HepG2 (cell line): ENCODE data around the gene APOA1. TPM values are rescaled to one million over a fixed set of nuclear protein-coding genes. Genes with fewer than 3 reads are reported as not detected.

ENCODE experiments used
- CAMTA2 ChIP-seq: sonication (generic); formaldehyde crosslinking; IDR thresholded peaks from 2 replicates; pipeline ENCODE4 v1.4.0; 2020; ENCODE audit warnings: mild to moderate bottlenecking, missing genetic modification reagents, borderline replicate concordance
- CEBPG ChIP-seq: IDR thresholded peaks from 2 replicates; pipeline ENCODE4 v1.6.1; 2016
- CREB1 ChIP-seq, 2 experiments: fragments of 450-650 bp in 1 of 2; IDR thresholded peaks; 2 replicates each; pipeline ENCODE4 v1.6.1; 2016 to 2017; ENCODE audit warnings: control low read depth in 1 of 2, mild to moderate bottlenecking in 1 of 2, missing compliant biosample characterization in 1 of 2, missing genetic modification characterization in 1 of 2
- CREBL2 ChIP-seq: sonication (generic); formaldehyde crosslinking; IDR thresholded peaks from 2 replicates; pipeline ENCODE4 v1.8.1; 2023; ENCODE audit warnings: missing genetic modification reagents, mild to moderate bottlenecking, borderline replicate concordance
- FOXK2 ChIP-seq: fragments of 450-650 bp; IDR thresholded peaks from 2 replicates; pipeline ENCODE4 v1.6.1; 2016
- FOXO1 ChIP-seq: sonication (generic); formaldehyde crosslinking; IDR thresholded peaks from 2 replicates; pipeline ENCODE4 v1.4.0; 2020; ENCODE audit warnings: missing genetic modification reagents
- GATA4 ChIP-seq: sonication (generic); IDR thresholded peaks from 2 replicates; pipeline ENCODE4 v1.6.1; 2016; ENCODE audit warnings: antibody characterized with exemption, low read depth, borderline replicate concordance
- GTF3A ChIP-seq: sonication (generic); formaldehyde crosslinking; conservative IDR thresholded peaks from 2 replicates; pipeline ENCODE4 v1.4.0; 2020; ENCODE audit warnings: mild to moderate bottlenecking, missing genetic modification reagents
- KDM4B ChIP-seq: sonication (generic); formaldehyde crosslinking; IDR thresholded peaks from 2 replicates; pipeline ENCODE4 v1.4.0; 2020; ENCODE audit warnings: missing genetic modification reagents
- KLF13 ChIP-seq: sonication (generic); formaldehyde crosslinking; IDR thresholded peaks from 2 replicates; pipeline ENCODE4 v1.4.0; 2020; ENCODE audit warnings: mild to moderate bottlenecking, missing genetic modification reagents
- KLF9 ChIP-seq: IDR thresholded peaks from 2 replicates; pipeline ENCODE4 v1.6.1; 2016; ENCODE audit warnings: low read depth
- KMT2A ChIP-seq: sonication (generic); formaldehyde crosslinking; IDR thresholded peaks from 2 replicates; pipeline ENCODE4 v1.4.0; 2020; ENCODE audit warnings: missing genetic modification reagents
- KMT2B ChIP-seq: IDR thresholded peaks from 2 replicates; pipeline ENCODE4 v1.6.1; 2016; ENCODE audit warnings: missing genetic modification reagents, missing compliant biosample characterization
- MBD4 ChIP-seq: IDR thresholded peaks from 2 replicates; pipeline ENCODE4 v1.6.1; 2012; ENCODE audit warnings: low read length, inconsistent platforms, borderline replicate concordance
- MED8 ChIP-seq: sonication (generic); formaldehyde crosslinking; IDR thresholded peaks from 2 replicates; pipeline ENCODE4 v1.8.1; 2023; ENCODE audit warnings: mild to moderate bottlenecking, missing genetic modification reagents; ENCODE audit not compliant: insufficient replicate concordance
- NR2F1 ChIP-seq, 2 experiments: fragments of 450-650 bp in 1 of 2; formaldehyde crosslinking in 1 of 2; IDR thresholded peaks; 2 replicates each; pipeline versions ENCODE4 v1.5.0 to v1.6.1; 2016 to 2020; ENCODE audit warnings: mild to moderate bottlenecking in 1 of 2, missing compliant biosample characterization in 1 of 2, missing genetic modification reagents in 1 of 2, moderate library complexity in 1 of 2
- REPIN1 ChIP-seq: sonication (generic); formaldehyde crosslinking; IDR thresholded peaks from 2 replicates; pipeline ENCODE4 v1.8.0; 2022; ENCODE audit warnings: missing genetic modification reagents, low read depth, mild to moderate bottlenecking, borderline replicate concordance
- SIN3A ChIP-seq: IDR thresholded peaks from 2 replicates; pipeline ENCODE4 v1.6.1; 2011; ENCODE audit warnings: low read depth, mild to moderate bottlenecking, control low read depth, low read length, borderline replicate concordance
- TBP ChIP-seq: sonication (generic); formaldehyde crosslinking; IDR thresholded peaks from 2 replicates; pipeline ENCODE4 v1.5.0; 2020; ENCODE audit warnings: missing genetic modification reagents
- TBX3 ChIP-seq: fragments of 450-650 bp; IDR thresholded peaks from 2 replicates; pipeline ENCODE4 v1.6.1; 2017; ENCODE audit warnings: antibody characterized with exemption, mild to moderate bottlenecking, inconsistent platforms, borderline replicate concordance
- ZBED4 ChIP-seq: sonication (generic); formaldehyde crosslinking; IDR thresholded peaks from 2 replicates; pipeline ENCODE4 v1.4.0; 2020; ENCODE audit warnings: missing genetic modification reagents, borderline replicate concordance
- ZC3H4 ChIP-seq: sonication (generic); formaldehyde crosslinking; IDR thresholded peaks from 2 replicates; pipeline ENCODE4 v1.4.0; 2020; ENCODE audit warnings: missing genetic modification reagents, borderline replicate concordance
- ZNF574 ChIP-seq: sonication (generic); formaldehyde crosslinking; IDR thresholded peaks from 2 replicates; pipeline ENCODE4 v1.4.0; 2020; ENCODE audit warnings: missing genetic modification reagents
- ZNF577 ChIP-seq: sonication (generic); formaldehyde crosslinking; IDR thresholded peaks from 2 replicates; pipeline ENCODE4 v1.4.0; 2020; ENCODE audit warnings: mild to moderate bottlenecking, low read depth, missing genetic modification reagents, borderline replicate concordance
- ZNF7 ChIP-seq: IDR thresholded peaks from 2 replicates; pipeline ENCODE4 v1.6.1; 2016; ENCODE audit warnings: missing biosample characterization, missing genetic modification reagents
- polyA plus RNA-seq, 8 experiments: library from polyadenylated mRNA; depleted of rRNA in 3 of 8; stranded (reverse) in 7 of 8; unstranded in 1 of 8; fragments of >200 nt; fragmentation: Illumina TruSeq in 4 of 8; extraction: Trizol in 4 of 8; gene quantifications; 2 replicates each; pipeline versions ENCODE4 v1.2.1 to v1.2.3, GENCODE V29; 2011 to 2016; ENCODE audit warnings: low read depth in 4 of 8, missing spikeins in 1 of 8, mixed read lengths in 1 of 8; ENCODE audit not compliant: insufficient read depth in 1 of 8
- total RNA-seq, 5 experiments: library from RNA; depleted of rRNA; stranded (reverse); fragments of >200 nt; fragmentation: Illumina TruSeq; extraction: Trizol; gene quantifications; 2 replicates each; pipeline ENCODE4 v1.2.3, GENCODE V29; 2016; ENCODE audit warnings: low read depth in 1 of 5

APOA1 gene
- total and polyA plus RNA-seq, 2 of the 13 experiments (the other 11 are each of a cell fraction or from before 2014, with no cell fraction given): 1,973 to 5,485 TPM

GRCh38 chr11:116826751-116827431 is 10.5 kb downstream of the APOA1 start (continued):
- TF ChIP-seq CREB1 (IDR thresholded peaks at IDR 0.05): no peak
- TF ChIP-seq CREB1 (CRISPR knock-in tag; IDR thresholded peaks at IDR 0.05): no peak
- TF ChIP-seq ZC3H4 (CRISPR knock-in tag): no peak
- no peak; the same call in 1 of the 2 replicates for TF ChIP-seq KMT2A (CRISPR knock-in tag)
- TF ChIP-seq ZBED4 (CRISPR knock-in tag): peak; percentile 85
- TF ChIP-seq KLF9 (CRISPR knock-in tag): no peak
- no peak for TF ChIP-seq FOXK2
- no peak for TF ChIP-seq TBX3
- peak; percentile 86; the same call in 1 of the 2 replicates for TF ChIP-seq CAMTA2
- TF ChIP-seq TBP (CRISPR knock-in tag): no peak
- no peak for TF ChIP-seq ZNF7 (CRISPR knock-in tag)
- TF ChIP-seq KDM4B: peak; percentile 59; the same call in 1 of the 2 replicates
- TF ChIP-seq GTF3A (CRISPR knock-in tag): no peak
- peak; percentile 85; the same call in 1 of the 2 replicates for TF ChIP-seq FOXO1 (CRISPR knock-in tag)
- TF ChIP-seq ZNF574 (CRISPR knock-in tag): peak; percentile 86
- TF ChIP-seq MBD4: no peak
- no peak for TF ChIP-seq KMT2B
- no peak for TF ChIP-seq KLF13 (CRISPR knock-in tag)
- TF ChIP-seq SIN3A: no peak
- peak; percentile 91 for TF ChIP-seq GATA4
- peak; percentile 99 for TF ChIP-seq MED8 (CRISPR knock-in tag)
- no peak for TF ChIP-seq ZNF577 (CRISPR knock-in tag)
- TF ChIP-seq NR2F1 (CRISPR knock-in tag; IDR thresholded peaks at IDR 0.05): peak; percentile 97 to 98
- TF ChIP-seq REPIN1 (CRISPR knock-in tag): peak; percentile 55; the same call in 1 of the 2 replicates
- peak; percentile 85 for TF ChIP-seq CEBPG (CRISPR knock-in tag)
- no peak for TF ChIP-seq CREBL2 (CRISPR knock-in tag)
